Ishikawa (cell line): ENCODE measurements around the gene TOP2B.

ENCODE experiments used
- CEBPB ChIP-seq: IDR thresholded peaks from 2 replicates; pipeline ENCODE4 v1.6.1; 2012
- CREB1 ChIP-seq: IDR thresholded peaks from 2 replicates; pipeline ENCODE4 v1.6.1; 2012; ENCODE audit warnings: low read depth
- EGR1 ChIP-seq: IDR thresholded peaks from 2 replicates; pipeline ENCODE4 v1.6.1; 2012
- EP300 ChIP-seq: IDR thresholded peaks from 2 replicates; pipeline ENCODE4 v1.6.1; 2012; ENCODE audit warnings: borderline replicate concordance
- FOXM1 ChIP-seq: IDR thresholded peaks from 2 replicates; pipeline ENCODE4 v1.6.1; 2012; ENCODE audit warnings: low read depth, borderline replicate concordance
- NFIC ChIP-seq: IDR thresholded peaks from 2 replicates; pipeline ENCODE4 v1.6.1; 2012
- RAD21 ChIP-seq: IDR thresholded peaks from 2 replicates; pipeline ENCODE4 v1.6.1; 2012; ENCODE audit warnings: low read depth
- TAF1 ChIP-seq: IDR thresholded peaks from 2 replicates; pipeline ENCODE4 v1.6.1; 2012; ENCODE audit warnings: low read depth, mild to moderate bottlenecking
- TCF12 ChIP-seq: IDR thresholded peaks from 2 replicates; pipeline ENCODE4 v1.6.1; 2012; ENCODE audit warnings: low read depth
- YY1 ChIP-seq: IDR thresholded peaks from 2 replicates; pipeline ENCODE4 v1.6.1; 2012; ENCODE audit warnings: low read depth
- TF ChIP-seq, protein P1 (sequence below): IDR thresholded peaks from 2 replicates; pipeline ENCODE4 v1.6.1; 2012
- TF ChIP-seq, protein P2 (sequence below): IDR thresholded peaks from 2 replicates; pipeline ENCODE4 v1.6.1; 2012
- TF ChIP-seq, protein P3 (sequence below): IDR thresholded peaks from 2 replicates; pipeline ENCODE4 v1.6.1; 2012; ENCODE audit warnings: low read depth, mild to moderate bottlenecking

DNA sequence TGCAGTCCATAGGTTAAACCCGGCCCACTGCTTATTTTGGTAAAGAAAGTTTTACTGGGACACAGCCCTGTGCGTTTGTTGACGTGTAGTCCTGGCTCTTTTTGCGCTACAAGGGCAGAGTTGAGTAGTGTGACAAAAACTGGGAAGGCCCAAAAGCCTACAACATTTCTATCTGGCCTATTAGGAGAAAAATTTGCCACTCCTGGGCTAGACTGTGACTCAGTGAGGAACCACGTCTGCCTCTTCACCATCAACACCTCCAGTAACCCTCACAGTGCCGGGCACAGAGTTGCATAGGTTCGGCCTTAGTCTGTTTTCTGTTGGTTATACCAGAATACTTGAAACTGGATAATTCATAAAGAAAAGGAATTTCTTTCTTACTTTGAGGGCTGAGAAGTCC, 110.3 kb downstream of the TOP2B start:
- TF ChIP-seq FOXM1: no peak
- TF ChIP-seq CREB1: no peak
- no peak for TF ChIP-seq TCF12
- no peak for TF ChIP-seq RAD21
- no peak for TF ChIP-seq TAF1
- TF ChIP-seq, protein P1, sequence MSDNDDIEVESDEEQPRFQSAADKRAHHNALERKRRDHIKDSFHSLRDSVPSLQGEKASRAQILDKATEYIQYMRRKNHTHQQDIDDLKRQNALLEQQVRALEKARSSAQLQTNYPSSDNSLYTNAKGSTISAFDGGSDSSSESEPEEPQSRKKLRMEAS: no peak
- TF ChIP-seq, protein P2, sequence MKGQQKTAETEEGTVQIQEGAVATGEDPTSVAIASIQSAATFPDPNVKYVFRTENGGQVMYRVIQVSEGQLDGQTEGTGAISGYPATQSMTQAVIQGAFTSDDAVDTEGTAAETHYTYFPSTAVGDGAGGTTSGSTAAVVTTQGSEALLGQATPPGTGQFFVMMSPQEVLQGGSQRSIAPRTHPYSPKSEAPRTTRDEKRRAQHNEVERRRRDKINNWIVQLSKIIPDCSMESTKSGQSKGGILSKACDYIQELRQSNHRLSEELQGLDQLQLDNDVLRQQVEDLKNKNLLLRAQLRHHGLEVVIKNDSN: no peak
- TF ChIP-seq, protein P3, sequence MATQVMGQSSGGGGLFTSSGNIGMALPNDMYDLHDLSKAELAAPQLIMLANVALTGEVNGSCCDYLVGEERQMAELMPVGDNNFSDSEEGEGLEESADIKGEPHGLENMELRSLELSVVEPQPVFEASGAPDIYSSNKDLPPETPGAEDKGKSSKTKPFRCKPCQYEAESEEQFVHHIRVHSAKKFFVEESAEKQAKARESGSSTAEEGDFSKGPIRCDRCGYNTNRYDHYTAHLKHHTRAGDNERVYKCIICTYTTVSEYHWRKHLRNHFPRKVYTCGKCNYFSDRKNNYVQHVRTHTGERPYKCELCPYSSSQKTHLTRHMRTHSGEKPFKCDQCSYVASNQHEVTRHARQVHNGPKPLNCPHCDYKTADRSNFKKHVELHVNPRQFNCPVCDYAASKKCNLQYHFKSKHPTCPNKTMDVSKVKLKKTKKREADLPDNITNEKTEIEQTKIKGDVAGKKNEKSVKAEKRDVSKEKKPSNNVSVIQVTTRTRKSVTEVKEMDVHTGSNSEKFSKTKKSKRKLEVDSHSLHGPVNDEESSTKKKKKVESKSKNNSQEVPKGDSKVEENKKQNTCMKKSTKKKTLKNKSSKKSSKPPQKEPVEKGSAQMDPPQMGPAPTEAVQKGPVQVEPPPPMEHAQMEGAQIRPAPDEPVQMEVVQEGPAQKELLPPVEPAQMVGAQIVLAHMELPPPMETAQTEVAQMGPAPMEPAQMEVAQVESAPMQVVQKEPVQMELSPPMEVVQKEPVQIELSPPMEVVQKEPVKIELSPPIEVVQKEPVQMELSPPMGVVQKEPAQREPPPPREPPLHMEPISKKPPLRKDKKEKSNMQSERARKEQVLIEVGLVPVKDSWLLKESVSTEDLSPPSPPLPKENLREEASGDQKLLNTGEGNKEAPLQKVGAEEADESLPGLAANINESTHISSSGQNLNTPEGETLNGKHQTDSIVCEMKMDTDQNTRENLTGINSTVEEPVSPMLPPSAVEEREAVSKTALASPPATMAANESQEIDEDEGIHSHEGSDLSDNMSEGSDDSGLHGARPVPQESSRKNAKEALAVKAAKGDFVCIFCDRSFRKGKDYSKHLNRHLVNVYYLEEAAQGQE: no peak
- no peak for TF ChIP-seq NFIC
- TF ChIP-seq YY1: no peak
- no peak for TF ChIP-seq CEBPB
- no peak for TF ChIP-seq EP300
- no peak for TF ChIP-seq EGR1
